HG03460 (cell line): Measurements from ENCODE around the gene PRELID3B.
"Not testable (repeated sequence)": the region's sequence is repeated elsewhere in the genome, so short reads cannot be mapped to it uniquely, and the experiment has no call there.

Experiments
- ATAC-seq: cut with Tn5 transposase; IDR thresholded peaks from one replicate; pipeline ENCODE4 v1.9.1; 2021; ENCODE audit not compliant: unreplicated experiment

The PRELID3B gene

GRCh38 chr20:59026904-59027740, 15.5 kb downstream of the PRELID3B start:
- ATAC-seq: no peak

- no peak for ATAC-seq
These were observed 17.1 kb downstream of the PRELID3B start for GRCh38 chr20:59025511-59025910.

- no peak for ATAC-seq
These were observed 17.5 kb downstream of the PRELID3B start for GRCh38 chr20:59025086-59025485.

- ATAC-seq: no peak
These were observed 18.5 kb downstream of the PRELID3B start for GRCh38 chr20:59024111-59024530.

GRCh38 chr20:59023616-59024015, 19.0 kb downstream of the PRELID3B start:
- ATAC-seq: no peak

GRCh38 chr20:59022754-59023153, 19.8 kb downstream of the PRELID3B start:
- no peak for ATAC-seq

GRCh38 chr20:59020938-59021551, 21.5 kb downstream of the PRELID3B start:
- no peak for ATAC-seq

GRCh38 chr20:59019217-59019616, 23.4 kb downstream of the PRELID3B start, which contains the start of gene TUBB1:
Gene TUBB1 (plus strand): TSS chr20:59019429. CDS start chr20:59019523, 94 bp downstream.
- no peak for ATAC-seq

GRCh38 chr20:59018817-59019216, 23.8 kb downstream of the PRELID3B start:
- ATAC-seq: no peak

- no peak for ATAC-seq
These were observed 24.9 kb downstream of the PRELID3B start for GRCh38 chr20:59017493-59018231.

- peak; percentile 54 for ATAC-seq
These were observed 25.6 kb downstream of the PRELID3B start for GRCh38 chr20:59016795-59017492.

GRCh38 chr20:59015812-59016711, 26.5 kb downstream of the PRELID3B start:
- no peak for ATAC-seq

GRCh38 chr20:59015411-59015810, 27.2 kb downstream of the PRELID3B start:
- ATAC-seq: no peak

- no peak for ATAC-seq
These were observed 27.8 kb downstream of the PRELID3B start for GRCh38 chr20:59014680-59015389.

GRCh38 chr20:59013959-59014608, 28.5 kb downstream of the PRELID3B start:
- no peak for ATAC-seq

GRCh38 chr20:59013031-59013951, 29.3 kb downstream of the PRELID3B start:
- ATAC-seq: no peak

GRCh38 chr20:59011874-59012157, 30.8 kb downstream of the PRELID3B start:
- ATAC-seq: not testable (repeated sequence)
